ENCODE data around the gene GNB2.
"Not testable (repeated sequence)": the region's sequence is repeated elsewhere in the genome, so short reads cannot be mapped to it uniquely, and the experiment has no call there.

The GNB2 gene

DNA sequence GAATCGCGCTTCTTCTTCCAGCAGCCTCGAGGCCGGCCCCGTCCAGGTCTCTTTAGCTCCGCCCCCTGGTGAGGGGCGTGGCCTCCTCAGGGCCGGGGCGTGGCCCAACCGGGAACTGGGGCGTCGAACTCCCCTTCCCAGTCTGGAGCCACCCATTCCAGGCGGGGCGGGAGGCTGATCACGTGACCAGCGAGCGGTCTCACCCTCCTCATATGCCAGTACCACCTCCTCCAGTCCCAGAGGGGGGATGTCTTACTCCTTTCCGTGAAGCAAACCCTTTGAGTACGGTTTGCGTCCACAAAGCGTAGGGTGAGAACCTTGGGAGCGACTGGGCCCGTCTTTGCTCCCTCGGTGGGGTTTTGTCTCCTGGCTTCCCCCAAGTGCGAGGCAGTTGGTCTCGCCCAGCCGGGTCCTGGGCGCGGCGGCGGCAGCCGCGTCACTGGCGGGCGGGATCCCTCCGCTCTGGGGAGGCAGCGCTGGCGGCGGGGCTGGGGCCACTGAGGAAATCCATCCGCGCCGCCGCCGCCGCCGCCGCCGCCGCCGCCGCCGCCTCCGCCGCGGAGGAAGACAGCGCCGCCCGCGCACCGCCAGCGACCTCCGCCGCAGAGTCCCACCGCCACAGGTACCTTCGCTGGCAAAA, at the start of gene GNB2:
GNB2 (plus strand) TSS at position 439 of the 640 bp plus-strand sequence. CDS start 2,526 bp downstream, outside the sequence.
- peak; percentile 98 for DNase-seq

DNA sequence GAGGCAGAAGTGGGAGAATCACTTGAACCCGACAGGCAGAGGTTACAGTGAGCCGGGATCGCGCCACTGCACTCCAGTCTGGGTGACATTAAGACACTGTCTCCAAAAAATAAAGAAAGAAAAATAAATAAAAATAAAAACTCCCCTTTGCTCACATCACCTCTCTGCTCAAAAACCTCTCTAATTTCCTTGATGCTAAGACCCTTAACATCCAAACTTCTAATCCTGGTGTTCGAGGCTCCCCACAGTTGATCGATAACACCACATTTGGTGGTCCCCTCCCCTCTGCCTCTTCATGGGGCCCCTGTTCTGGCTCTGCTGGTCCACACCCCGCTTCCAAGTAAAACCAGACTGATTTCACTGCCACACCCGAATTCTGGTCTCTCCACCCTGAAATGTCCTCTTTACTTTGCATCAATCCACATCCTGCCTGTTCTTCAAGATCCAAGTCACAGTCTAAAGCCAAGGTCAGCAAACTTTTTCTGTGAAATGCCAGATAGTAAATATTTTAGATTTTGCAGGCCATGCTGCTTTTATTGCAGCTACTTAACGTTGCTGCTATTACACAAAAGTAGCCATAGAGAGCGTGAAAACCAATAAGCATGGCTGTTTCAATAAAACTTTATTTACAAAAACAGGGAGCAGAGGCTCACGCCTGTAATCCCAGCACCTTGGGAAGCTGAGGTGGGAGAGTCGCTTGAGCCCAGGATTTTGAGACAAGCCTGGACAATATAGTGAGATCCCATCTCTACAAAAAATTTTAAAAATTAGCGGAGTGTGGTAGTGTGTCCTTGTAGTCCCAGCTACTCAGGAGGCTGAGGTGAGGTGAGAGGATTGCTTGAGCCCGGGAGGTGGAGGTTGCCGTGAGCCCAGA, 49.4 kb upstream of the GNB2 start:
- DNase-seq: no peak

DNA sequence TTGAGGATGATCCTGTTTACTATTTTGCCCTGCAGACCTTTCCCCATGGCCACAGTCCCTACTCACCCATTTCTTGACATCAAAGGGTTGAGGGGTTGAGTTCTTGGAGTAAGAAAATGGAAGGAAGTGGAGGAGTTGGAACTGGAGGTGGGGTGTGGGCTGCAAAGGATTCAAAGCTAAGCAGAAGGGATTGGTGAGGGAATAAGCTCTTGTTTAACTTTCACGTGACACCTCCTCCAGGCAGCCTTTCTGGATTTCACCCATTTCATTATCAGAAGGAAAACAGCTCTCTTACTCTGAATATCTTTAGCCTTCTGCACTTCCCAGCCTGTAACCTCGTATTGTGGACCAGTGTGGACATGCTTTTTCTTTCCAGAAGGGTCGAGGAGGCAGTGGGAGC, 47.5 kb upstream of the GNB2 start:
- DNase-seq: no peak

DNA sequence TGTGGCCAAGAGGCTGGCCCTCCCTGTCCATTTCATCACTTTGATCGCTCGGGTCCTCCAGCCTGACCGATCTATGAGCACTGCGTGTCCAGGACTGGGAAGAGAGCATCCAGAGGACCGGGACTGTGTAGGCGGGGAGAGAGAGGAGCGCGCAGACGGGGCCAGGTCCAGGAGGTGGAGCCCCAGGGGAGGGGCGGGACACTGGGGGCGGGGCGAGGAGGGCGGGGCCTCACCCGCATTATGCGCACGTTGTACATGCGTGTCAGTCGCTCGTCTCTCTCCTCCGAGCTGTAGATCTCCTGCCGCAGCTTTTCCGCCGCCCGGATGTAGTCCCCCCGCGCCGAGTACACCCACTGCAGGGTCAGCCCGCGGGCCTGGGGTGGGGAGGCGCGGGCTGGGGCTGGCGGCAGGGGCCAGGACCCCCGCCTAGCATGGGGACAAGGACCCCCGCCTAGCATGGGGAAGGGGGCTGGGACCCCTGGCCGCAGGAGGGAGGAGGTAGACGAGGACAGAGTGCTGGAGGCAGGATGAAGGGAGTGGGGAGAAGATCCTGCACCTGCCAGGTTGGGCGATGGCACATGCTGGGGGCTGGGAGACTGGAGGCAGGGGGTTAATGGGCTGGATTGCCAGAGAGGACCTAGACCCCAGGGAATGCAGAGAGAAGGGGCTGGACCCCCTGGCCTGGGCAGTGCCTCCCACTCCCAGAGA, 46.9 kb upstream of the GNB2 start:
- DNase-seq: no peak

DNA sequence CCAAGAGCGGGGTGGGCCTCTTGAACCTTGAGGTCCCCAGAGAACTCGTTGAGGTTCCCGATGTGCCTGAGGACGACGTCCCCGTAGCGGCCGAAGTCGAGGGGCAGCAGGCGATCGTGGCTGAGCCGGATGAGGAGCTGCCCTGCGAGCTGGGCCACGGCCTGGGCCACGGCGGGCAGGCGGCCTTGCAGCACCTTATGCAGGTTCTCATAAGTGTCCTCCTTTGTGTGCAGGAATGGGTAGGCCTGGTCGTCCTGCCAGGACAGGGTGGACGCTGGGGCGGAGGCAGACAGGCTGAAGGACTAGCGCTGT, 46.3 kb upstream of the GNB2 start:
- DNase-seq: no peak

DNA sequence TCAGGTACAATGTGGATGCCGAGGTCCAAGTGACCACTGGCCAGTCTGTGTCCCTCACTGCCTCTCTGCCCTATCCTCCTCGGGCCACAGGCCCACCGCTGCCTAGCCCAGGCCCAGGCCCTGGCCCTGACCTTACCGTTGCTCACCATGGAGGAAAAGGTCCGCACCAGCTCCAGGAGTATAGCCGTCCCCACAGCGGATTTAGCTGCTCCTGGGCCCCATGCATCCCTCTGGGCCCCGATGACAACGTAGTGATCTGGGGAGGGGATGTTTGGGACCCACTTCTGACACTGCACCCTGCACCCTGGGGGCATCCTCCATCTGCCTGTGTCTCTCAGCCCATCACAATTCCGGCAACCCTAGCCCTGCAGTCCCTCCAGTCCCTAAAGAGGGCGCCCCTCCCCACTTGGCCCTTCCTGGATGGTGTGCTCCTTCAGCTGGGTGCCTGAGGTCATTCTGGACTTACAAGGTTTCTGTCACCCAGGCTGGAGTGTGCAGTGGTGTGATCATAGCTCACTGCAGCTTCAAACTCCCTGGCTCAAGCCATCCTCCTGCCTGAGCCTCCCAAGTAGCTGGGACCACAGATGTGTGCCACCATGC, 44.3 kb upstream of the GNB2 start:
- no peak for DNase-seq

DNA sequence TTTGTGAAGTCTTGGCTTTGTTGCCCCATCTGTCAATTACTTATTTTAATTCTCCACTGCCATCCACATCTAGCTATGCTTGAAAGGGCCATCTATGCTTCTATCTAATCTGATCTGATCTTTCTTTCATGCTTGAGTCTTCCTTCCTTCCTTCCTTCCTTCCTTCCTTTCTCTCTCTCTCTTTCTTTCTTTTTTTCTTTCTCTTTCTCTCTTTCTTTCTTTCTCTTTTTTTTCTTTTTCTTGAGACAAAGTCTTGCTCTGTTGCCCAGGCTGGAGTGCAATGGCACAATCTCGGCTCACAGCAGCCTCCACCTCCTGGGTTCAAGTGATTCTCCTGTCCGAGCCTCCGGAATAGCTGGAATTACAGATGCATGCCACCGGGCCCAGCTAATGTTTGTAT, 43.5 kb upstream of the GNB2 start:
- no peak for DNase-seq

DNA sequence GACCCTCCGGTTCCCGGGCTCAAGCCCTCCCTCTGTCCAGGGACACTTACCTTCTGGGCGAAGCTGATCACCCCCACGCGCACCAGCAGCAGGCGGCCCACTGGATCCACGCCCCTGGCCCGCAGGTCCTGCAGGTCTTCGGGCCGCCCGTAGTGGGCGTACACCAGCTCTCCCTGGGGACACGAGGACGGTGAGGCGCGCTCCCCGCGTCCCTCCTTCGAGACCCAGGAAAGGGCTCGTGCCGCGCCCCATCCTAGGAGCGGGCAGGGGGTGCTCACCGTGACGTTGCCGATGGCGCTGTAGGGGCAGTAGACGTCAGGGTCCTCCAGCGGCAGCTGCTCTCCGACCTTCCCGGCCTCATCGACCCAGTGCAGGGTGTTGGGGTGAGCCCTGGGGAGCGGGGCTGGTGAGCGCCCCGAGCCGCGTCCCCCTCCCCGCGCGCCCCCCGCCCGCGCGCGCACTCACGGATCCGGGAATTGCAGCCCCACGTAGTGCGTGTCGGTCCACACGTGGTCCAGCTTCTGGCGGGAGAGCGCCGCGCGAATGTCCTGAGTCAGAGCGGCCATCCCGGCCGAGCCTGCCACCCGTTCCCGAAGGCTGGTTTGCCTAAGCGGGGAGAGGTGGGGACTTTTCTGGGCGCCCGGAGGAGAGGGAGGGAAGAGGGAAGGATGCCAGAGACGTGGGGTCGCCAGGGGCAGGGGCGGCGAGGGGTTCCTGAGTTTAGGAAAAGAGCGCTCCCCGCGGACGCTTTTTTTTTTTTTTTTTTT, 40.4 kb upstream of the GNB2 start:
- no peak for DNase-seq

DNA sequence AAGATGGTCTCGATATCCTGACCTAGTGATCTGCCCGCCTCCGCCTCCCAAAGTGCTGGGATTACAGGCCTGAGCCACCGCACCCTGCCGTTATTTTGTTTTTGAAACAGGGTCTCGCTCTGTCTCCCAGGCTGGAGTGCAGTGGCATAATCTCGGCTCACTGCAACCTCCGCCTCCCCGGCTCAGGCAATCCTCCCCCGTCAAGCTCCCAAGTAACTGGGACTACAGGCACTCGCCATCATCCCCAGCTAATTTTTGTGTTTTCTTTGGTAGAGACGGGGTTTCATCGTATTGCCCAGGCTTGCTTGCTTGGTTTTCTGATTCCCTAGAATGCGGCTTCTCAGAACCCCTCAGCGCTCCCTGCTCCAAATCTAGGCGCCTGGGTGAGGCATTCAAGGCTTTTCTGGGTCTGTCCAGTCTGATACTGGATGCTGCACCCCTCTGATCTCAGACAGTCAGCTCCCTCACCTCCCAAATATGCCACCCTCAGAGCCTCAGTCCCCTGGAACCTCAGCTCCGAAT, 33.5 kb upstream of the GNB2 start:
- no peak for DNase-seq

DNA sequence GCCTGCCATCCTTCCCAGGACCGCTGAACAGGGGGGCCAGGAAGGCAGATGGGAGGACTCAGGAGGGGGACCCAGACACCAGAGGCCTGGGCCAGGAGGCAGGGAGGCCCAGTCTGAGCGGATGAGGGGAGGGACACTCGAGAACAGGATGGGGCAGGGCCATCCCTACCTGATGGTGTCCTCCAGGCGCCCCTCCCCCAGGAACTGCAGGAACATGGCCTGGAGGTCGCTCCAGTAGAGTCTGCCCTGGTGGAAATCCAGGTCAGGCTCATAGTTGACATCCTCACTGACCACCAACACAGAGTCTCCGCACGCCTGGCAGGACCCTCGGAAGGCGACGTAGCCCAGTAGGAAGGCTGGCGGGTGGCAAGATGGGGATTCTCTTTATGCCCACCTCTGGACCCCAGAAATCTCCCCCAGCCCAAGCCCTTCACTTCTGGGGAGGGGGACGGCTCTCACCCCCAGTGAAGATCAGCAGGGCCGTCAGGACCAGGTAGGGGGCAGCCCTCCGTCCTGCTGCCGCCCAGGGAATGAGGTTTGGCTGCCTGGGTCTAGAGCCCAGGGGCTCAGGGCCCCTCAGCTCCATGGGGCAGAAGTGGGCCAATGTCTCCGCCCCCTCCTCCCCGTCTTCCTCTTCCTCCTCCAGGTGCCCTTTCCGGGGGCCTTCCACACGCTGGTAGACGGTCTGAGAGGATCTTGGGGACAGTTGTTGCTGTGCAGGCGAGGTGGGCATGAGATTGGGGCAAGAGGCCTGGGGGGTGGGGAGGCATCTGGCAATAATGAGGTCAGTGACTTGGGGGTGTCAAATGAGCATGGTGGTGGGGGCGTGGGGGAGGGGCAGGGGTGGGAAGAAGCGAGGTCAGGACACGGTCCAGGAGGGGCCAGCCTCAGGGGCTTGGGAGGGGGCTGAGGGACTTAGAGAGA, 32.8 kb upstream of the GNB2 start:
- no peak for DNase-seq

DNA sequence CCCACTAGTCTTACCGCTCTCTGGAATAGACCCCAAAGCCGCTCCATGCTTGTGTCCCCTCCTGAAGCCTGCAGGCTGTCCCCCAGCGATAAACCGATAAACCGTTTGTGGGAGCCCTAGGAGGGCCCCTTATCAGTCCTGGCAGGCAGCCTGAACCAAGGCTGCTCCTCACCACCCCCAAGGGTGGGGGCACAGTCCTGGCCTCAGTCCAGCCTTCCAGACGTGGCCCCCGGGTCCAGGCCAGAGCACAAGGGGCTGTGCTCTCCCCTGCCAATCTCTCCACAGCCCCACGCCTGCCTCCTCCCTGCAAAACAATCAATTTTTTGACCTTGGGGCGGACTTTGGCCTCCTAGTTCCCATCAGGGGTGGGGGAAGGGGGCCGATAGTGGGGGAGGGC, 32.1 kb upstream of the GNB2 start, which contains the start of gene TFR2:
TFR2 (minus strand) TSS at position 90 of the 397 bp plus-strand sequence; CDS start at position 47, 43 bp downstream.
- no peak for DNase-seq

DNA sequence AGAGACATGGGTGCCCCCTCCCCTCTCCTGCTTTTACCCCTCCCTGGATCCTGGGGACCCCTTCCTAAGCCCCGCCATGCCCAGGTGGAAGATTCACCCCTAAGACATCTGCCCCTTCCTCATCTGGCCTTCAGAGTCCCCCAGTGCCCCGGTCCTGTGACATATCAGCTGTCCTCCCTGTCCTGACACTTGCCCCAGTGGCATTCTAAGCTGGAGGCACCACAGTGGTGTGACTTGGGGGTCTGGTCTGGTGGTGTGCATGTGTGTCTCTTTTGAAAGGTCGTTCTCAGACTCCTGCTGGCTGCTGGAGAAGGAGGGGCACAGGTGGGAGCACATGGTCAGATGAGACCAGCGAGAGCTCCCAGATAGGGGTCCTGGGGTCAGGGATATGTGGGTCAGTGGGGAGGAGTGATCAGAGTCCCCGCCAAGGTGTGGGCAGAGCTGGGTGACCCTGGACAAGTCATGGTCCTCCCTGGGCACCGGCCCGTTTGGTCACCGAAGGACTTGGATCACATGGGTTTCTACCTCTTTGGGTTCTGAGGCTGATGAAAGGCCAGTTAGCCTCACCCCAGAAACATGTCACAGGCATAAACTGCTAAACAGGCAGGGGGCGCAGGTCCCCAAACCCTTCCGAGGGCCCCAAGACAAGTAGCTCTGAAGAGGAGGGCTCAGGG, 31.5 kb upstream of the GNB2 start:
- DNase-seq: no peak

DNA sequence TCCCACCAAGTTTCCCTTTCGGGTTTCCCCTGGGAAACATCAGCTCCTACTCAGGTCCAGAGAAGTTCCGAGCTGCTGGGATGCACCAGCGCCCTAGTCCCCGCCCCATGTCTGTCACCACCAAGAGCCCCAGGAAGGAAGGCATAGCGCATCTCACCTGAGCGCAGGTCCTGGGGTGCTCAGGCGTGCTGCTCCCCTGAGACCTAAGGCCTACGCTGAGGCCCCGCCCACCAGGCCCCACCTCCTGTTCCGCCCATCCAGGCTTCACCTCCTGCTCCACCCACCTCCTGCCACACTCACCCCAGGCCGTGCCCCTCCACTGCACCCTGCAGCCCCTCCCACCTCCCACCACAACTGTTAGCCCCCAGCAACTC, 31.0 kb upstream of the GNB2 start:
- DNase-seq: no peak

DNA sequence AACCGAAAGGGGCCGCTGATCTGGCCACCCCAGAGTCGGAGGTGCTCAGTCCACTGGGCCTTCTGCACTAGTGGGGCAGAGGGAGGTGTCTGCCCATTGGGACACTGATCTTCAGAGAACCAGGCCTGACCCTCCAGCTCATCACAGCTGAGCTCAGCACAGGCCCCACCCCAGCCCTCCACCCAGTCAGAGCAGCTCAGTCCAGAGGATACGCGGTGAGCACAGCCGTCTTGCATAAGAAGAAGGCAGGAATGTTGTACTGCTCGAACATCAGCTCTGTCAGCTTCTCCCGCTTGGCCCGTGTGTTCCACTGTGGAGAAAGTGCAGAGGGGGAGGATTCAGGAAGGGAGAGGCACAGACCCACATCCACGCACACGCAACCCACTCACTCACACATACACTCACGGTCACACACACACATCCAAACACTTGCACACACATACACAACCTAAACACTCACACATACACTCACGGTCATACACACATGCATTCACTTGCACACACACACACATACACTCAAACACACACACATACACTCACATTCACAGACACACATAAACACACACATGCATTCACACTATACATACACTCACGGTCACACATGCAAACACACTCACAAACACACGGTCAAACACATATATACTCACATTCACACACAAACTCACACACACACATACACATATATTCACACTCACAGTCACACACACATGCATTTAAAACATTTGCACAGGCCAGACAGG, 23.5 kb upstream of the GNB2 start:
- no peak for DNase-seq

DNA sequence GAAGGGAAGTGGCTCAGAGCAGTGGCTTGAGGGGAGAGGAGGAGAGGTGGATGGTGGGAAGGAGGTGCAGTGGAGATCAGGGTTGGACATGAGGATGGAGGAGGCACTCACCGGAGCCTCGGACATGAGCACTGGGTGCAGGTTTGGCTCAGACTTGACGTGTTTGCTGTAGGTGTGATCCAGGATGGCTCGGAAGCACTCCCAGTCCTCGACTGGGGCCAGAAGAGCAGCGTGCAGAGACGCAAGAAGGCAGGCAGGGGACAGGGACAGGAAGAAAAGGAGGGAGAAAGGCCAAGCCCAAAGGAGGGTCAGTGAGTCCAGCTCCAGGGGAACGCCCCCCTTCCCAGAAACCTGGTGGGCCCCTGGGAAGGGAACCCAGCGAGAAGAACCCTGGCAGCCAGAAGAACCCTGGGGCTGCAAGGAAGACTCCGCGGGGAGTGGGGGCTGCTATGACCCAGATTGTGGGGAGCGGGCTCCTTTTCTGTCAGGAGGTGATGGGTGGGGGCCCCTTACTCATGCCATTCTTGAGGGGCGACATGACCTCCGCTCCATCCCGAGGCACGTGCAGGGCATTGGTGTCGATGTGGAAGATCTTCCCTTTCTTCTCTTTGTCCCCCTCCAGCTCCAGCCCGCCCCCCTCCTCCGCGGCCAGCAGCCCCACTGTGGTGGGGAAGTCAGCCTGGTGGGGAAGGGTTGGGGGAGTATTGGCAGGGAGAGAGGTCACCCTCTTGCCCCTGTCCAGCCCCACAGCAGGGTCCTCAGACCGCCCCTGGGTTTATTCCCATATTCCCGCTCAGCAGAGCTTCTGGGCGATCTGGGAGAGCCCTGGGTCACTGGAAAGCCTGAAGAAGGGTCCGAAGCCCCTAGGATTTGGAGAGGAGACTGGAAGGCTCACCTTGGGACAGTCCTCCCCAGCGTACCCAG, 18.4 kb upstream of the GNB2 start:
- no peak for DNase-seq

DNA sequence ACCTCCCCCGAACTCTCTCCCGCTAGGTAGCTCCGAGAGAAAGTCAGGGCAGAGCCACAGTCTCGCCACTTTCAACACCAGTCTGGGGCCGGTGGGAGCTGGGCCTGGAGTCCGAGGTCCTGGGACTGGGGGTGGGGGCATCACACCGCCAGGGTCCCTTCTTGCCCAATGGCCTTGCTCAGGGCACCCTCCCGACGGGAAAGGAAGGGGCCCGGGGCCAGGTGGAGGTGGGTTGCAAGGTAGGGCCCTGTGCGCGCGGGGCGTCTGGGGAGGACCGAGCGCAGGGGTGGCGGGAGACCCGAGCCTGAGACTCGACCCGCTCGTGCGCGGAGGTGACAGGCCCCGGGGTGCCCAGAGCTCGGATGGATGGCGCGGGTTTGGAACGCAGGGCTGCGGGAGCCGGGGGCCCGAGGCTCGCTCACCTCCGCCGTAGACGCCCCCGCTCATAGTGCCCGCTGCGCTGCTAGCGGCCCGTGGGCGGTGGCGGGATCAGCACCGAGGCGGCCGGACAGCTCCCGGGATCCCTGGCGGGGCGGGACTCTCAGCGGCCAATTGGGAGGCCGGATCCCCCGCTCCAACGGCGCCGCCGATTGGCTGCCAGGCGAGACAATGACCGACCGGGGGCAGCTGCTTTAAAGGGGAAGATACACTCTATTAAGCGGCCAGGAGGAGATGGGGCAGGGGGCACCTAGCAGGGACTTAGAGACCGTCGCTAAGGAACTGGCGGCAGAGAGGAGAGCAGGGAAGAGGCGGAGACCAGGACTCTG, 17.4 kb upstream of the GNB2 start, which contains the start of gene ACTL6B:
ACTL6B (minus strand) TSS at position 541 of the 767 bp plus-strand sequence; CDS start at position 447, 94 bp downstream.
- DNase-seq: peak; percentile 75

DNA sequence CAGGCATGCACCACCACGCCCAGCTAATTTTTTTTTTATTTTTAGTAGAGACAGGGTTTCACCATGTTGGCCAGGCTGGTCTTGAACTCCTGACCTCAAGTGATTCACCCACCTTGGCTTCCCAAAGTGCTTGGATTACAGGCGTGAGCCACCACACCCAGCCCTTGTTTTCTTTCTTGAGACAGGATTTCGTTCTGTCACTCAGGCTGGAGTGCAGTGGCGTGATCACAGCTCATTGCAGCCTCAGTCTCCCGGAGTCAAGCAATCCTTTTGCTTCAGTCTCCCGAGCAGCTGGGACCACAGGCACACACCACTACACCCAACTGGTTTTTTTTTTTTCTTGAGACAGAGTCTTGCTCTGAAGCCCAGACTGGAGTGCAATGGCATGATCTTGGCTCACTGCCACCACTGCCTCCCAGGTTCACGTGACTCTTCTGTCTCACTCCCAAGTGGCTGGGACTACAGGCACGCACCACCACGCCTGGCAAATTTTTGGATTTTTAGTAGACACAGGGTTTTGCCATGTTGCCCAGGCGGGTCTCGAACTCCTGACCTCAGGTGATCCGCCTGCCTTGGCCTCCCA, 11.3 kb upstream of the GNB2 start:
- not testable (repeated sequence) for DNase-seq

All from NCI-H2107 (cell line).